Ishikawa (cell line): ENCODE measurements around the gene PITPNC1.

Source experiments
- CREB1 ChIP-seq: IDR thresholded peaks from 2 replicates; pipeline ENCODE4 v1.6.1; 2012; ENCODE audit warnings: low read depth
- EGR1 ChIP-seq: IDR thresholded peaks from 2 replicates; pipeline ENCODE4 v1.6.1; 2012
- EP300 ChIP-seq: IDR thresholded peaks from 2 replicates; pipeline ENCODE4 v1.6.1; 2012; ENCODE audit warnings: borderline replicate concordance
- FOXM1 ChIP-seq: IDR thresholded peaks from 2 replicates; pipeline ENCODE4 v1.6.1; 2012; ENCODE audit warnings: low read depth, borderline replicate concordance
- RAD21 ChIP-seq: IDR thresholded peaks from 2 replicates; pipeline ENCODE4 v1.6.1; 2012; ENCODE audit warnings: low read depth
- REST ChIP-seq: IDR thresholded peaks from 2 replicates; pipeline ENCODE4 v1.6.1; 2012; ENCODE audit warnings: low read depth, mild to moderate bottlenecking
- TAF1 ChIP-seq: IDR thresholded peaks from 2 replicates; pipeline ENCODE4 v1.6.1; 2012; ENCODE audit warnings: low read depth, mild to moderate bottlenecking
- TCF12 ChIP-seq: IDR thresholded peaks from 2 replicates; pipeline ENCODE4 v1.6.1; 2012; ENCODE audit warnings: low read depth
- TEAD4 ChIP-seq: IDR thresholded peaks from 2 replicates; pipeline ENCODE4 v1.6.1; 2012
- USF1 ChIP-seq: IDR thresholded peaks from 2 replicates; pipeline ENCODE4 v1.6.1; 2012
- YY1 ChIP-seq: IDR thresholded peaks from 2 replicates; pipeline ENCODE4 v1.6.1; 2012; ENCODE audit warnings: low read depth

GRCh38 chr17:67569015-67569451 lies 192.0 kb downstream of the PITPNC1 start:
- TF ChIP-seq EGR1, result no peak
- no peak for TF ChIP-seq FOXM1
- TF ChIP-seq EP300, result no peak
- TF ChIP-seq TCF12, result no peak
- no peak for TF ChIP-seq TAF1
- TF ChIP-seq RAD21, result no peak
- TF ChIP-seq CREB1, result no peak
- TF ChIP-seq USF1, result no peak
- TF ChIP-seq TEAD4, result no peak
- no peak for TF ChIP-seq YY1
- TF ChIP-seq REST, result no peak
